Endodermal cell (in vitro differentiated cells): ENCODE measurements around the gene ISCA1. TPM values are rescaled to one million over a fixed set of nuclear protein-coding genes. Genes with fewer than 3 reads are reported as not detected.
A peak's percentile ranks its signal among the peaks of the same experiment; 100 is the strongest.

Source experiments
- DNase-seq: peaks from one replicate; pipeline ENCODE4 v3.0.0-alpha.2; 2017
- H3K27ac ChIP-seq: 2 replicates; pipeline ENCODE4 v1.5.1; 2013; ENCODE audit warnings: mild to moderate bottlenecking, low read depth, low read length, moderate library complexity
- H3K27me3 ChIP-seq: 2 replicates; pipeline ENCODE4 v1.6.1; 2013; ENCODE audit warnings: mild to moderate bottlenecking, low read length, moderate library complexity; ENCODE audit not compliant: insufficient read depth, control insufficient read depth, poor library complexity, severe bottlenecking
- H3K36me3 ChIP-seq: 2 replicates; pipeline ENCODE4 v1.7.0; 2013; ENCODE audit warnings: mild to moderate bottlenecking, low read length, moderate library complexity; ENCODE audit not compliant: control insufficient read depth, insufficient read depth
- H3K4me1 ChIP-seq: one replicate; pipeline ENCODE4 v1.7.0; 2013; ENCODE audit warnings: low read length; ENCODE audit not compliant: control insufficient read depth, insufficient read depth
- H3K4me3 ChIP-seq: 2 replicates; pipeline ENCODE4 v1.5.1; 2013; ENCODE audit warnings: mild to moderate bottlenecking, low read length, moderate library complexity
- H3K9ac ChIP-seq: 2 replicates; pipeline ENCODE4 v1.6.1; 2013; ENCODE audit warnings: mild to moderate bottlenecking, low read length, moderate library complexity; ENCODE audit not compliant: poor library complexity, severe bottlenecking; ENCODE audit errors: extremely low read depth
- H3K9me3 ChIP-seq: 2 replicates; pipeline ENCODE4 v1.6.1; 2013; ENCODE audit warnings: mild to moderate bottlenecking, low read length, moderate library complexity; ENCODE audit not compliant: control insufficient read depth
- H3K27ac Mint-ChIP-seq: 2 replicates; pipeline ENCODE4 v1.8.0; 2020; ENCODE audit warnings: mixed read lengths
- H3K27me3 Mint-ChIP-seq: 2 replicates; pipeline ENCODE4 v1.8.0; 2021; ENCODE audit warnings: mild to moderate bottlenecking, mixed read lengths; ENCODE audit not compliant: insufficient read depth
- H3K36me3 Mint-ChIP-seq: 2 replicates; pipeline ENCODE4 v1.8.0; 2020; ENCODE audit warnings: low read depth, mixed read lengths
- H3K4me1 Mint-ChIP-seq: 2 replicates; pipeline ENCODE4 v1.8.0; 2020; ENCODE audit warnings: mixed read lengths
- H3K4me3 Mint-ChIP-seq: 2 replicates; pipeline ENCODE4 v1.8.0; 2020; ENCODE audit warnings: mild to moderate bottlenecking, moderate library complexity, mixed read lengths
- H3K9me3 Mint-ChIP-seq: 2 replicates; pipeline ENCODE4 v1.8.0; 2020; ENCODE audit warnings: mild to moderate bottlenecking, mixed read lengths
- WGBS, 2 experiments: methylation state at CpG; one replicate each; pipeline versions ENCODE4 v1.1.5 to v1.1.7; 2013; ENCODE audit warnings: missing lambda C conversion rate in 2 of 2, mixed read lengths in 1 of 2; ENCODE audit not compliant: insufficient coverage in 1 of 2, insufficient read length in 1 of 2; 5-methylcytosine and 5-hydroxymethylcytosine counted together
- total RNA-seq, 2 donors: library from RNA; stranded (reverse); fragmentation: NEBNext Ultra II Directional in 1 of 2; extraction: Animal tissue kit (Norgen Biotek cat#: 25700) in 1 of 2; gene quantifications; 2 replicates in 1 of 2; 3 replicates in 1 of 2; pipeline ENCODE4 v1.2.1, GENCODE V29; 2021
- TF ChIP-seq, protein P1 (sequence below): fragments of 200-600 bp; sonication (generic); conservative IDR thresholded peaks from 2 replicates; pipeline ENCODE4 v1.5.0; 2021; ENCODE audit warnings: antibody characterized with exemption, mild to moderate bottlenecking

Gene ISCA1
- total RNA-seq, 2 donors from 2014 or later, result 29.6 to 33.7 TPM

DNA sequence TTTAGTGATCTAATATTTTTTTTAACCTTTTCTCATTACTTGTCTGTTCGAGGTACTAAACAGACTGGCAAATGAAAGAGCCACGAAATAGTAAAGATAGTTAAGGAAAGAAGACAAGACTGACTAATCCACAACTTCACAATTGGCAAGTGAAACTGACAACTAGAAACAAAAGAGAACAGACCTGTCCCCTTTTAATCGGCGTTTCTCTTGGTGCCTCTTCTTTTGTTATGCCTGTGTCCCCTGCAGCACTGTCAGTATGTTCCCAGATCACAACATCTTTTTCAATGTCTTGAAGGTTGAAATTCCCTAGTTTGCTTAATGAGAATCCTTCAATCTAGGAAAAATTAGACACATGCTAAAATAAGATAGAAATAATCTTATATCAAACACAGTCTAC lies 45.8 kb upstream of the ISCA1 start:
- Mint-ChIP-seq H3K27ac (no peak overlapping the region), H3K36me3 (peaks cover 75% of the 10 kb centered on the region), H3K4me3 (no peak overlapping the region), H3K4me1 (peaks cover 1% of the 10 kb centered on the region), H3K27me3 (no peaks in the 10 kb centered on the region), H3K9me3 (peaks cover 7% of the 10 kb centered on the region)
- Histone ChIP-seq H3K36me3 (peaks cover 73% of the 10 kb centered on the region), H3K27me3 (no peaks in the 10 kb centered on the region), H3K4me1 (no peaks in the 10 kb centered on the region), H3K4me3 (no peak overlapping the region), H3K9ac (no peak overlapping the region), H3K9me3 (peaks cover 4% of the 10 kb centered on the region), H3K27ac (no peak overlapping the region)
- TF ChIP-seq, protein P1, sequence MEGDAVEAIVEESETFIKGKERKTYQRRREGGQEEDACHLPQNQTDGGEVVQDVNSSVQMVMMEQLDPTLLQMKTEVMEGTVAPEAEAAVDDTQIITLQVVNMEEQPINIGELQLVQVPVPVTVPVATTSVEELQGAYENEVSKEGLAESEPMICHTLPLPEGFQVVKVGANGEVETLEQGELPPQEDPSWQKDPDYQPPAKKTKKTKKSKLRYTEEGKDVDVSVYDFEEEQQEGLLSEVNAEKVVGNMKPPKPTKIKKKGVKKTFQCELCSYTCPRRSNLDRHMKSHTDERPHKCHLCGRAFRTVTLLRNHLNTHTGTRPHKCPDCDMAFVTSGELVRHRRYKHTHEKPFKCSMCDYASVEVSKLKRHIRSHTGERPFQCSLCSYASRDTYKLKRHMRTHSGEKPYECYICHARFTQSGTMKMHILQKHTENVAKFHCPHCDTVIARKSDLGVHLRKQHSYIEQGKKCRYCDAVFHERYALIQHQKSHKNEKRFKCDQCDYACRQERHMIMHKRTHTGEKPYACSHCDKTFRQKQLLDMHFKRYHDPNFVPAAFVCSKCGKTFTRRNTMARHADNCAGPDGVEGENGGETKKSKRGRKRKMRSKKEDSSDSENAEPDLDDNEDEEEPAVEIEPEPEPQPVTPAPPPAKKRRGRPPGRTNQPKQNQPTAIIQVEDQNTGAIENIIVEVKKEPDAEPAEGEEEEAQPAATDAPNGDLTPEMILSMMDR, result no peak
- 37 to 60% methylated on average over 3 to 4 of the region's 4 CpGs for WGBS, 2 experiments
- DNase-seq, result peak; percentile 44

DNA sequence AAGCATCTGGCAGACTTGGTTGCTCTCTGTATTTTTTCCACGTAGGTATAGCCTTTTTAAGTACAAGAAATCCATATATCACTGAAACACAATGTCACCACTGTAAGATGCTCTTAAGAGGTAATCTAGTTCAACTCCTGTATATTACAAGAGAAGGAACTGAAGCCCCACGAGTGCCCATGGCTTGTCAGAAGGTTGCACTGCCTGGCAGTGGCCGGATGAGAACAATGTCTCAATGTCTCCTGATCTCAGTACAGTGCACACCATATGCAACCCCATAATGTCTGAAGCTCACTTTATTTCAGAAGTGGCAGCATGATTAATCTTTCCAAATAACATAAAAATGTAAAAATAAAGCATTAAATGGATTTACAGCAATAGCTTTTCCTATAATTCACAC lies 44.2 kb upstream of the ISCA1 start:
- Histone ChIP-seq H3K27me3 (no peaks in the 10 kb centered on the region), H3K4me3 (no peak overlapping the region), H3K4me1 (no peaks in the 10 kb centered on the region), H3K27ac (no peak overlapping the region), H3K9me3 (no peaks in the 10 kb centered on the region), H3K9ac (no peak overlapping the region), H3K36me3 (peaks cover 77% of the 10 kb centered on the region)
- no peak for DNase-seq
- no peak overlapping the region for H3K4me3 Mint-ChIP-seq
- H3K9me3 Mint-ChIP-seq, result no peaks in the 10 kb centered on the region
- no peaks in the 10 kb centered on the region for H3K27me3 Mint-ChIP-seq
- peaks cover 74% of the 10 kb centered on the region for H3K36me3 Mint-ChIP-seq
- TF ChIP-seq, protein P1, result no peak
- H3K27ac Mint-ChIP-seq, result no peak overlapping the region
- 100% methylated on average over 3 of the region's 3 CpGs; no CpG with 5 or more reads in 1 of the 2 experiments for WGBS, 2 experiments
- peaks cover 1% of the 10 kb centered on the region for H3K4me1 Mint-ChIP-seq

DNA sequence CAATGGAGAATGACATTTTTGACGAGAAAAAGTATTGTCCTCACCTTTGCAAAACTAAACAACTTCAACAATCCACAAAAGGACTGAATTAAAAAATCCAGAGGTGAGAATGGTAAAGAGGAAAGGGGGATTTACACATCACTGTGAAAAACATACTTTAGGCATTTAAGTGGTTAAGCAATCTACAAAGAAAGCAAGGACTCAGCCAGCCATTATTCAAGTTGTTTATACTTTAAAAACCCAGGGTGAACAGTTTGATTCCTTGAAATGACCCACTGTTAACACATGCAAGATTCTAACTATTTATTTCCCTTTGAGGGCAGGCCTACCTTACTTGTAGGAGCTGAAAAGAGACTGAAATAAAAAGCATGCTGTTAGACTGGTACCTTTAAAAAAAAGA lies 42.6 kb upstream of the ISCA1 start:
- Mint-ChIP-seq H3K27ac (no peak overlapping the region), H3K36me3 (peaks cover 76% of the 10 kb centered on the region), H3K9me3 (no peaks in the 10 kb centered on the region), H3K4me1 (peaks cover 1% of the 10 kb centered on the region), H3K27me3 (no peaks in the 10 kb centered on the region), H3K4me3 (no peak overlapping the region)
- Histone ChIP-seq H3K27me3 (no peaks in the 10 kb centered on the region), H3K4me3 (no peak overlapping the region), H3K4me1 (no peaks in the 10 kb centered on the region), H3K9ac (no peak overlapping the region), H3K27ac (no peak overlapping the region), H3K9me3 (no peaks in the 10 kb centered on the region), H3K36me3 (peaks cover 91% of the 10 kb centered on the region)
- DNase-seq, result no peak
- TF ChIP-seq, protein P1, result no peak
- no CpG with 5 or more reads among the region's 1 CpG for WGBS, 2 experiments
